ENCODE results near the gene SUSD6. TPM values are rescaled to one million over a fixed set of nuclear protein-coding genes. Genes with fewer than 3 reads are reported as not detected.

Gene SUSD6
- total and polyA plus RNA-seq, 2 experiments from 2014 or later: 2.8 to 3.4 TPM

GRCh38 chr14:69661194-69661537 is 49.8 kb downstream of the SUSD6 start:
- ATAC-seq: no peak
- peaks cover 28% of the 10 kb centered on the region for H3K4me1 ChIP-seq (ENCODE audit: insufficient read depth)

More at GRCh38 chr14:69661194-69661537, 49.8 kb downstream of the SUSD6 start:
- Histone ChIP-seq H3K27me3 (ENCODE audit: insufficient read depth) (no peaks in the 10 kb centered on the region), H2AFZ (no peak overlapping the region), H3K4me3 (no peak overlapping the region), H3F3A (replicated peaks; ENCODE audit: low read depth) (no peaks in the 10 kb centered on the region), H3K4me2 (peak overlapping the region; percentile 35; the same call in 1 of the 2 replicates), H3K9me2 (ENCODE audit: insufficient read depth) (peaks cover 2% of the 10 kb centered on the region; the same call in 1 of the 2 replicates), H3K79me2 (replicated peaks; ENCODE audit: insufficient read depth) (no peaks in the 10 kb centered on the region), H4K20me1 (replicated peaks; ENCODE audit: insufficient read depth) (no peaks in the 10 kb centered on the region), H3K27ac (ENCODE audit: low read depth) (no peak overlapping the region), H3K36me3 (ENCODE audit: insufficient read depth) (no peaks in the 10 kb centered on the region)
- no peak overlapping the region for H3K4me3 Mint-ChIP-seq
- no peak for DNase-seq (ENCODE audit: low spot score)
- H3K4me1 Mint-ChIP-seq: peaks cover 37% of the 10 kb centered on the region
- no peak for TF ChIP-seq CREB1 (CRISPR knock-in tag; IDR thresholded peaks at IDR 0.05; ENCODE audit: low read depth)
- no peak for TF ChIP-seq EZH2 (IDR thresholded peaks at IDR 0.05; ENCODE audit: low read depth, unreplicated experiment)
- TF ChIP-seq JUNB (IDR thresholded peaks at IDR 0.05; ENCODE audit: unreplicated experiment): no peak
- no peak for TF ChIP-seq ZNF331 (CRISPR knock-in tag; IDR thresholded peaks at IDR 0.05; ENCODE audit: low read depth)
- TF ChIP-seq, protein P1, sequence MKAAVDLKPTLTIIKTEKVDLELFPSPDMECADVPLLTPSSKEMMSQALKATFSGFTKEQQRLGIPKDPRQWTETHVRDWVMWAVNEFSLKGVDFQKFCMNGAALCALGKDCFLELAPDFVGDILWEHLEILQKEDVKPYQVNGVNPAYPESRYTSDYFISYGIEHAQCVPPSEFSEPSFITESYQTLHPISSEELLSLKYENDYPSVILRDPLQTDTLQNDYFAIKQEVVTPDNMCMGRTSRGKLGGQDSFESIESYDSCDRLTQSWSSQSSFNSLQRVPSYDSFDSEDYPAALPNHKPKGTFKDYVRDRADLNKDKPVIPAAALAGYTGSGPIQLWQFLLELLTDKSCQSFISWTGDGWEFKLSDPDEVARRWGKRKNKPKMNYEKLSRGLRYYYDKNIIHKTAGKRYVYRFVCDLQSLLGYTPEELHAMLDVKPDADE (IDR thresholded peaks at IDR 0.05): no peak
- TF ChIP-seq NANOG (IDR thresholded peaks at IDR 0.05; ENCODE audit: borderline replicate concordance): no peak
- TF ChIP-seq POLR2AphosphoS5 (IDR thresholded peaks at IDR 0.05; ENCODE audit: low read depth): no peak
- TF ChIP-seq STAT1 (IDR thresholded peaks at IDR 0.05; ENCODE audit: unreplicated experiment): no peak
- TF ChIP-seq ZNF462 (CRISPR knock-in tag; IDR thresholded peaks at IDR 0.05): no peak
- TF ChIP-seq CTCF (conservative IDR thresholded peaks at IDR 0.05; ENCODE audit: low read depth in 2 of 2): no peak
- TF ChIP-seq ZNF114 (CRISPR knock-in tag; IDR thresholded peaks at IDR 0.05): no peak
- TF ChIP-seq REST (IDR thresholded peaks at IDR 0.05; ENCODE audit: unreplicated experiment): no peak
- no peak for TF ChIP-seq EZH2phosphoT487 (IDR thresholded peaks at IDR 0.05; ENCODE audit: unreplicated experiment)
- peaks cover 8% of the 10 kb centered on the region for H3K27me3 Mint-ChIP-seq (ENCODE audit: insufficient read depth, low read depth, poor library complexity)
- no peaks in the 10 kb centered on the region for H3K36me3 Mint-ChIP-seq (ENCODE audit: low read depth)
- peak overlapping the region; percentile 82 for H3K27ac Mint-ChIP-seq
- H3K9me3 Mint-ChIP-seq: no peaks in the 10 kb centered on the region

Data from GM23338 (cell line).